Fibroblast of mammary gland (primary cell): ENCODE data around the gene CP.

Source experiments
- DNase-seq: peaks from one replicate; pipeline ENCODE4 v3.0.0-alpha.2; 2010; ENCODE audit warnings: low read depth
- H3K4me3 ChIP-seq: 2 replicates; pipeline ENCODE4 v1.5.1; 2011; ENCODE audit warnings: low read depth, mild to moderate bottlenecking, low read length, moderate library complexity; ENCODE audit not compliant: control insufficient read depth
- TF ChIP-seq, protein P1 (sequence below): conservative IDR thresholded peaks from 2 replicates; pipeline ENCODE4 v1.5.1; 2011; ENCODE audit warnings: low read depth, low read length, inconsistent platforms; ENCODE audit not compliant: control insufficient read depth, insufficient read depth

The CP gene

DNA sequence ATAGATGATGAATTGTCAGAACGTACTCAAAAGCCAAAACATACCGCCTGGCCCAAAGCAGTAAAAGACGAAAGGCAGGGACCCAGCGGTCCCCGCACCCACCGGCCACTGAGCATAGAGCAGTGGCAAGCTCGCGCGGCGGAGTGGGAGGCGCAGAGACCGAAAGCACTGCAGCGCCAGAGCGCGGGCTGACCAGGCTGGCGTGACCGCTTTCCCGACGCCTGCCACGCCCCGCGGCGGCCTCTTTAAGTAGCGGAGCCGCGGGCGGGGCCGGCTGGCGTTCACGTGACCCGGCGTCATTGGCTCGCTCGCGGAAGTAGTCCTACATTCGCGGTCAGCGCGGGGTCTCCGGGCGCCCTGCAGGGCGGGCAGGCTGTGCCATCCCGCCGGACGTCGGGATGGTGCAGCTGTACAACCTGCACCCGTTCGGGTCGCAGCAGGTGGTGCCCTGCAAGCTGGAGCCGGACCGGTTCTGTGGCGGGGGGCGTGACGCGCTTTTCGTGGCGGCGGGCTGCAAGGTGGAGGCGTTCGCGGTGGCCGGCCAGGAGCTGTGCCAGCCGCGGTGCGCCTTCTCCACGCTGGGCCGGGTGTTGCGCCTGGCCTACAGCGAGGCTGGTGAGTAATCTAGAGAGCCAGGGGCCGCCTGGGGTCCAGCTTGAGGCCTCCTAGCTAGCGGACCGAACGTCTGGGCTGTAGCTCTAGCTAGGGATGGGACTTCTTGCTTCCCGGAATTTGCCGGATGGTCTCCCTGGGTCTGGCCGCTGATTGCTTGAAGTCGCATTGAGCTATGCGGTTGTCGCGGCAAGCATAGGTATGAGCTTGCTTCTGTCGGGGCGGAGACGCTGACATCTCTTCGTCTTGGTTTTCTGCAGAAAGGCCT is 92.1 kb downstream of the CP start, which contains the start of gene HPS3:
TSS of gene HPS3 (plus strand) at position 313 of the 880 bp plus-strand sequence. CDS start at position 399, 86 bp downstream.
- H3K4me3 ChIP-seq, result peak within 1 kb of the TSS; percentile 74
- TF ChIP-seq, protein P1, sequence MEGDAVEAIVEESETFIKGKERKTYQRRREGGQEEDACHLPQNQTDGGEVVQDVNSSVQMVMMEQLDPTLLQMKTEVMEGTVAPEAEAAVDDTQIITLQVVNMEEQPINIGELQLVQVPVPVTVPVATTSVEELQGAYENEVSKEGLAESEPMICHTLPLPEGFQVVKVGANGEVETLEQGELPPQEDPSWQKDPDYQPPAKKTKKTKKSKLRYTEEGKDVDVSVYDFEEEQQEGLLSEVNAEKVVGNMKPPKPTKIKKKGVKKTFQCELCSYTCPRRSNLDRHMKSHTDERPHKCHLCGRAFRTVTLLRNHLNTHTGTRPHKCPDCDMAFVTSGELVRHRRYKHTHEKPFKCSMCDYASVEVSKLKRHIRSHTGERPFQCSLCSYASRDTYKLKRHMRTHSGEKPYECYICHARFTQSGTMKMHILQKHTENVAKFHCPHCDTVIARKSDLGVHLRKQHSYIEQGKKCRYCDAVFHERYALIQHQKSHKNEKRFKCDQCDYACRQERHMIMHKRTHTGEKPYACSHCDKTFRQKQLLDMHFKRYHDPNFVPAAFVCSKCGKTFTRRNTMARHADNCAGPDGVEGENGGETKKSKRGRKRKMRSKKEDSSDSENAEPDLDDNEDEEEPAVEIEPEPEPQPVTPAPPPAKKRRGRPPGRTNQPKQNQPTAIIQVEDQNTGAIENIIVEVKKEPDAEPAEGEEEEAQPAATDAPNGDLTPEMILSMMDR, result no peak
- peak; percentile 84 for DNase-seq

DNA sequence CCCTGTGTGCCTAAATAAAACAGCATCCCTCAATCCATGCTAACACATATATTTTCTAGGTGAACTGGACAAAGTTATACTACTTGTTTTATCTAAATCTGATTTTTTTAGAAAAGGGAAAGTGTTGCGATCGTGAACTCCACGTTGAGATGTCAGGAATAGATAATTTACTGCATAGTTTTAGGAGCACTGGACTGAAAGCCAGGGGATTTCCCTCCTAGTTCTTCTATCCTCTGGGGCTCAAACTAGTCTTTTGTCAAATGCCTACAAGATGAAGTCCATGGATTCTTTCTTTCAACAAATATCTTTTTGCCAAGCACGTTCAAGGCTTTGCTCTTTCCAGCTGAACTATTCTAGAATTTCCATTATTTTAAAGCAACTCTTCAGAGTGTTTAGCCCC is 92.8 kb downstream of the CP start:
- H3K4me3 ChIP-seq, result peak overlapping the region; percentile 74
- TF ChIP-seq, protein P1, result no peak
- peak; percentile 15 for DNase-seq

DNA sequence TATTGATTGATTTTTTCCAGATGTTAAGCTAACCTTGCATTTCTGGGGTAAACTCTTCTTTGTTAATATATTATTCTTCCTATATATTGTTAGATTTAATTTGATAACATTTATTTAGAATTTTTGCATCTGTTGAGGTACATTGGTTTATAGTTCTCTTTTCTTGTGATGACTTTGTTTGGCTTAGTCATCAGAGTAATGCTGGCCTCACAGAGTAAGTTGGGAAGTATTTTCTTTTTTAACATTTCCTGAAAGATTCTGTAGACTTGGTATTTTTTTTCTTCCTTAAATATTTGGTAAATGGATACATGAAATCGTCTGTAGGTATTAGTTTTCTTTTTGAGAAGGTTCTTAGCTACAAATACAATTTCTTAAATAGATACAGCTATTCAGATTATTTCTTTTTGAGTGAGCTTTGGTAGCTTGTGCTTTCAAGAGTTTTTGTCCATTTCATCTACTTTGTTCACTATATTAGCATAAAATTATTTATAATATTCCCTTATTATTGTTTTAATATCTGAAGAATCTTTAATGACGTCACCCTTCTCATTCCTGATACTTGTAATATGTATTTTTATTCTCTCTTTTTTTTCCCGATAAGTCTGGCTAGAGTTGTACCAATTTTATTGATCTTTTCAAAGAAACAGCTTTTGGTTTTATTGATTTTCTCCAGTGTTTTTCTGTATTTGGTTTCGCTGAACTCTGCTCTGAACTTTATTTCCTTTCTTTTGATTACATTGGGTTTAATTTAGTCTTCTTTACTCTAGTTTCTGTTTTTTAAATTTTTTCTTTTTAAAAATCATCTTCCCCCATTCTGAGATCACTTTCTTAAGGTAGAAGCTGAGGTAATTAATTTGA is 98.7 kb downstream of the CP start:
- TF ChIP-seq, protein P1, result no peak
- H3K4me3 ChIP-seq, result no peak overlapping the region
- DNase-seq, result peak; percentile 27
